Lower leg skin (tissue), 3 donors: ENCODE measurements around the gene GTF3A.

Experiments
- POLR2A ChIP-seq, 2 donors: fragments of 450-650 bp; IDR thresholded peaks; one replicate each; pipeline ENCODE4 v1.6.1; 2016 to 2017; ENCODE audit warnings: antibody characterized with exemption in 2 of 2, mild to moderate bottlenecking in 1 of 2, moderate library complexity in 1 of 2
- TF ChIP-seq, protein P1 (sequence below), 3 donors: fragments of 450-650 bp; IDR thresholded peaks; one replicate each; pipeline ENCODE4 v1.5.1; 2016; ENCODE audit warnings: antibody characterized with exemption in 3 of 3, mild to moderate bottlenecking in 3 of 3, moderate library complexity in 2 of 3

DNA sequence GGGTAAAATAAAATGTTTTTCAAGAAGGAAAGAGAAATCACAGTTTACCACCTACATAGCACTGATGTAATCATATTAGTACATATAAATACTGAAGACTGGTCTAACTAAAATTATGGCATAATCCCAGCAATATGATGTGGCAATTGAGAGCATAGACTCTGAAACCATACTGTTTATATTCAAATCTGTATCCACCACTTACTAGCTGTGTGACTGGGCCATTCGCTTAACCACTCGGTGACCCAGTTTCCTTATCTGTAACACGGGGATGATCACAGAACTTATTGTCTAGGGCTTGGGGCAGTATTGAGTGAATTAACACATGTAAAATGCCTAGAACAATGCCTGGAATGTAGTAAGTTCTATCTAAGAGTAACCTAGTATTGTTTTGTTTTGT is 13.1 kb upstream of the GTF3A start:
- TF ChIP-seq, protein P1, sequence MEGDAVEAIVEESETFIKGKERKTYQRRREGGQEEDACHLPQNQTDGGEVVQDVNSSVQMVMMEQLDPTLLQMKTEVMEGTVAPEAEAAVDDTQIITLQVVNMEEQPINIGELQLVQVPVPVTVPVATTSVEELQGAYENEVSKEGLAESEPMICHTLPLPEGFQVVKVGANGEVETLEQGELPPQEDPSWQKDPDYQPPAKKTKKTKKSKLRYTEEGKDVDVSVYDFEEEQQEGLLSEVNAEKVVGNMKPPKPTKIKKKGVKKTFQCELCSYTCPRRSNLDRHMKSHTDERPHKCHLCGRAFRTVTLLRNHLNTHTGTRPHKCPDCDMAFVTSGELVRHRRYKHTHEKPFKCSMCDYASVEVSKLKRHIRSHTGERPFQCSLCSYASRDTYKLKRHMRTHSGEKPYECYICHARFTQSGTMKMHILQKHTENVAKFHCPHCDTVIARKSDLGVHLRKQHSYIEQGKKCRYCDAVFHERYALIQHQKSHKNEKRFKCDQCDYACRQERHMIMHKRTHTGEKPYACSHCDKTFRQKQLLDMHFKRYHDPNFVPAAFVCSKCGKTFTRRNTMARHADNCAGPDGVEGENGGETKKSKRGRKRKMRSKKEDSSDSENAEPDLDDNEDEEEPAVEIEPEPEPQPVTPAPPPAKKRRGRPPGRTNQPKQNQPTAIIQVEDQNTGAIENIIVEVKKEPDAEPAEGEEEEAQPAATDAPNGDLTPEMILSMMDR (IDR thresholded peaks at IDR 0.05), result no peak
- no peak for TF ChIP-seq POLR2A (IDR thresholded peaks at IDR 0.05)
